Measurements from ENCODE around the gene SLC25A23. TPM values are rescaled to one million over a fixed set of nuclear protein-coding genes. Genes with fewer than 3 reads are reported as not detected.

Gene SLC25A23
- total RNA-seq, 1 experiment from 2014 or later, result 89.5 TPM

- Histone ChIP-seq H3K27ac (ENCODE audit: low read depth, low read length) (no peak overlapping the region; the same call in 1 of the 2 replicates), H3K4me1 (ENCODE audit: control insufficient read depth in 1 of 2, insufficient read depth in 2 of 2, low read length in 2 of 2) (peaks cover 0 to 9% of the 10 kb centered on the region in 2 experiments; a peak in 3 of 4 replicates), H3K9me3 (ENCODE audit: control insufficient read depth in 1 of 2, insufficient read depth in 1 of 2, low read depth in 1 of 2, low read length in 2 of 2) (no peaks in the 10 kb centered on the region), H2AFZ (ENCODE audit: low read depth, low read length, poor library complexity, severe bottlenecking) (no peak overlapping the region), H3K4me3 (replicated peaks in 1 of 2; ENCODE audit: low read depth in 1 of 2, low read length in 2 of 2) (no peak overlapping the region), H3K27me3 (ENCODE audit: insufficient read depth, low read length) (no peaks in the 10 kb centered on the region), H4K20me1 (ENCODE audit: insufficient read depth) (peaks cover 34% of the 10 kb centered on the region; the same call in 1 of the 2 replicates), H3K9ac (ENCODE audit: low read length) (no peak overlapping the region), H3K36me3 (ENCODE audit: control insufficient read depth in 1 of 2, insufficient read depth in 2 of 2, low read length in 2 of 2) (peaks cover 69 to 77% of the 10 kb centered on the region in 2 experiments), H3K9me2 (ENCODE audit: insufficient read depth) (no peaks in the 10 kb centered on the region), H3K79me2 (ENCODE audit: insufficient read depth, low read length) (peaks cover 71% of the 10 kb centered on the region), H3K4me2 (ENCODE audit: low read length) (no peak overlapping the region)
- ATAC-seq (no peak), DNase-seq (ENCODE audit: low read depth, low spot score) (no peak)
- BruUV-seq (replicated peaks), result no TSS peak
- ChIA-PET RAD21 (ENCODE audit: low non-redundant PET in 1 of 2, low total read pairs in 2 of 2, uncharacterized antibody in 2 of 2, unreplicated experiment in 2 of 2) (no interaction called here), POLR2A (interaction anchor here (0.6 kb wide), 1 partner anchor 120 kb away, joined by 4 read pairs; no protein-coding TSS in a partner anchor), CTCF (no interaction called here)
- TF ChIP-seq RAD21 (IDR thresholded peaks at IDR 0.05; ENCODE audit: low read depth), result no peak
- intact Hi-C loops (cut with micrococcal nuclease), result no loop called here
These were observed 41.0 kb downstream of the SLC25A23 start for GRCh38 chr19:6418562-6418932.

- Histone ChIP-seq H3K9me2 (ENCODE audit: insufficient read depth) (no peaks in the 10 kb centered on the region), H3K4me3 (replicated peaks in 1 of 2; ENCODE audit: low read depth in 1 of 2, low read length in 2 of 2) (no peak overlapping the region), H3K27ac (ENCODE audit: low read depth, low read length) (no peak overlapping the region; the same call in 1 of the 2 replicates), H3K36me3 (ENCODE audit: control insufficient read depth in 1 of 2, insufficient read depth in 2 of 2, low read length in 2 of 2) (peaks cover 74 to 77% of the 10 kb centered on the region in 2 experiments), H3K9ac (ENCODE audit: low read length) (no peak overlapping the region), H3K4me1 (ENCODE audit: control insufficient read depth in 1 of 2, insufficient read depth in 2 of 2, low read length in 2 of 2) (peaks cover 0 to 3% of the 10 kb centered on the region in 2 experiments; a peak in 3 of 4 replicates), H2AFZ (ENCODE audit: low read depth, low read length, poor library complexity, severe bottlenecking) (no peak overlapping the region), H3K4me2 (ENCODE audit: low read length) (no peak overlapping the region), H3K27me3 (ENCODE audit: insufficient read depth, low read length) (no peaks in the 10 kb centered on the region), H3K79me2 (ENCODE audit: insufficient read depth, low read length) (peaks cover 65% of the 10 kb centered on the region), H4K20me1 (ENCODE audit: insufficient read depth) (peaks cover 28% of the 10 kb centered on the region; the same call in 1 of the 2 replicates), H3K9me3 (ENCODE audit: control insufficient read depth in 1 of 2, insufficient read depth in 1 of 2, low read depth in 1 of 2, low read length in 2 of 2) (no peaks in the 10 kb centered on the region)
- ChIA-PET POLR2A (interaction anchor here (0.6 kb wide), 1 partner anchor 121 kb away, joined by 4 read pairs; no protein-coding TSS in a partner anchor), RAD21 (ENCODE audit: low non-redundant PET in 1 of 2, low total read pairs in 2 of 2, uncharacterized antibody in 2 of 2, unreplicated experiment in 2 of 2) (no interaction called here), CTCF (interaction anchor here (1.0 kb wide), 1 partner anchor 8 kb away, joined by 3 read pairs; no protein-coding TSS in a partner anchor)
- no TSS peak for BruUV-seq (replicated peaks)
- DNase-seq (ENCODE audit: low read depth, low spot score), result no peak
- ATAC-seq, result peak; percentile 68
- intact Hi-C loops (cut with micrococcal nuclease), result no loop called here
- TF ChIP-seq CTCF (IDR thresholded peaks at IDR 0.05 in 2 of 3, conservative IDR thresholded peaks at IDR 0.05 in 1 of 3; ENCODE audit: borderline replicate concordance in 1 of 3, insufficient read depth in 1 of 3, low read depth in 2 of 3, low read length in 2 of 3) (peak in 2 of 3 experiments; percentile 43 to 50; a peak in 3 of 6 replicates), CBX3 (IDR thresholded peaks at IDR 0.05; ENCODE audit: low read depth) (no peak)
These were observed 41.7 kb downstream of the SLC25A23 start for GRCh38 chr19:6417713-6418561.

All from HCT116 (cell line).